ENCODE results near the gene POT1.

GRCh38 chr7:124792696-124793095 is 136.9 kb downstream of the POT1 start:
- TF ChIP-seq EZH2phosphoT487 (IDR thresholded peaks at IDR 0.05; ENCODE audit: low read depth): no peak
- TF ChIP-seq CTCF (IDR thresholded peaks at IDR 0.05; ENCODE audit: low read depth, low read length): no peak

All from OCI-LY3 (cell line).